K562 (cell line): ENCODE results near the gene TRIM23. TPM values are rescaled to one million over a fixed set of nuclear protein-coding genes. Genes with fewer than 3 reads are reported as not detected.
A peak's percentile ranks its signal among the peaks of the same experiment; 100 is the strongest.

Experiments used
- ARHGAP35 ChIP-seq: fragments of 450-650 bp; IDR thresholded peaks from 2 replicates; pipeline ENCODE4 v1.6.1; 2018; ENCODE audit not compliant: partially characterized antibody
- BACH1 ChIP-seq: fragments of 200-800 bp; sonication (Bioruptor generic); IDR thresholded peaks from 2 replicates; pipeline ENCODE4 v1.6.1; 2016; ENCODE audit warnings: missing genetic modification characterization, missing compliant biosample characterization
- HMGN3 ChIP-seq: IDR thresholded peaks from 2 replicates; pipeline ENCODE4 v1.6.1; 2011; ENCODE audit warnings: borderline replicate concordance, low read depth, mild to moderate bottlenecking, mixed read lengths, low read length; ENCODE audit not compliant: insufficient read length; ENCODE audit errors: extremely low read depth
- KAT8 ChIP-seq: fragments of 450-650 bp; IDR thresholded peaks from 2 replicates; pipeline ENCODE4 v1.6.1; 2016; ENCODE audit warnings: low read depth, mild to moderate bottlenecking
- MCM2 ChIP-seq: fragments of 450-650 bp; IDR thresholded peaks from 2 replicates; pipeline ENCODE4 v1.6.1; 2017; ENCODE audit warnings: low read depth, mild to moderate bottlenecking
- MIER1 ChIP-seq: fragments of 450-650 bp; IDR thresholded peaks from 2 replicates; pipeline ENCODE4 v1.6.1; 2016; ENCODE audit warnings: antibody characterized with exemption, mild to moderate bottlenecking, low read depth
- NR4A1 ChIP-seq, 2 experiments: fragments of 250-450 bp in 1 of 2; fragments of 450-650 bp in 1 of 2; sonication (Bioruptor Pico) in 1 of 2; IDR thresholded peaks; 2 replicates each; pipeline versions ENCODE4 v1.4.0 to v1.6.1; 2016 to 2020; ENCODE audit warnings: mild to moderate bottlenecking in 2 of 2, missing compliant biosample characterization in 1 of 2, missing genetic modification characterization in 1 of 2, moderate library complexity in 1 of 2
- RBM22 ChIP-seq: fragments of 200-400 bp; formaldehyde crosslinking; IDR thresholded peaks from 2 replicates; pipeline ENCODE4 v1.6.1; 2018; ENCODE audit warnings: low read length, low read depth; ENCODE audit not compliant: poor library complexity, severe bottlenecking
- RCOR1 ChIP-seq, 2 experiments: IDR thresholded peaks; 2 replicates each; pipeline ENCODE4 v1.6.1; 2012; ENCODE audit warnings: low read depth in 2 of 2, low read length in 2 of 2, borderline replicate concordance in 1 of 2, improper control_type of control experiment in 1 of 2
- SMARCC2 ChIP-seq: fragments of 450-650 bp; IDR thresholded peaks from 2 replicates; pipeline ENCODE4 v1.6.1; 2017; ENCODE audit warnings: antibody characterized with exemption, moderate library complexity, mild to moderate bottlenecking, low read depth
- SRSF3 ChIP-seq: fragments of 200-400 bp; formaldehyde crosslinking; IDR thresholded peaks from 2 replicates; pipeline ENCODE4 v1.6.1; 2016; ENCODE audit warnings: mild to moderate bottlenecking, low read length, moderate library complexity; ENCODE audit not compliant: insufficient read depth
- TFE3 ChIP-seq: fragments of 450-650 bp; formaldehyde crosslinking; IDR thresholded peaks from 2 replicates; pipeline ENCODE4 v1.4.0; 2020; ENCODE audit warnings: mild to moderate bottlenecking, mixed read lengths
- THRA ChIP-seq: fragments of 450-650 bp; IDR thresholded peaks from 2 replicates; pipeline ENCODE4 v1.6.1; 2017; ENCODE audit warnings: mild to moderate bottlenecking, moderate library complexity
- WHSC1 ChIP-seq: IDR thresholded peaks from one replicate; pipeline ENCODE4 v1.6.1; 2012; ENCODE audit warnings: low read length, control low read depth, inconsistent platforms
- ZBTB49 ChIP-seq: sonication (generic); formaldehyde crosslinking; IDR thresholded peaks from 2 replicates; pipeline ENCODE4 v1.8.0; 2022; ENCODE audit warnings: missing genetic modification reagents, mild to moderate bottlenecking, borderline replicate concordance
- ZBTB7A ChIP-seq: IDR thresholded peaks from 2 replicates; pipeline ENCODE4 v1.6.1; 2011; ENCODE audit warnings: low read depth, mild to moderate bottlenecking, low read length, moderate library complexity, borderline replicate concordance; ENCODE audit not compliant: control insufficient read depth
- ZNF23 ChIP-seq: fragments of 250-450 bp; sonication (Bioruptor Pico); IDR thresholded peaks from 2 replicates; pipeline ENCODE4 v1.4.0; 2020; ENCODE audit warnings: mild to moderate bottlenecking
- ZNF239 ChIP-seq: fragments of 250-450 bp; sonication (Bioruptor Pico); IDR thresholded peaks from 2 replicates; pipeline ENCODE4 v1.4.0; 2020; ENCODE audit warnings: mild to moderate bottlenecking
- ZNF398 ChIP-seq: fragments of 250-450 bp; sonication (Bioruptor Pico); IDR thresholded peaks from 2 replicates; pipeline ENCODE4 v1.8.0; 2021; ENCODE audit warnings: moderate library complexity, mild to moderate bottlenecking, inconsistent platforms
- polyA plus RNA-seq, 8 experiments: library from polyadenylated mRNA; depleted of rRNA in 4 of 8; stranded (reverse) in 5 of 8; unstranded in 3 of 8; fragments of >200 nt; fragmentation: Nextera tagmentation in 2 of 8; fragmentation: Illumina TruSeq in 1 of 8; extraction: Ambion mirVana in 2 of 8; extraction: Trizol in 1 of 8; gene quantifications; 2 replicates each; pipeline versions ENCODE4 v1.2.1 to v1.2.3, GENCODE V29; 2011 to 2014; ENCODE audit warnings: inconsistent platforms in 1 of 8, missing spikeins in 1 of 8
- total RNA-seq, 7 experiments: library from RNA; depleted of rRNA in 6 of 7; stranded (reverse); fragments of >200 nt in 6 of 7; fragmentation: Illumina TruSeq in 2 of 7; extraction: Trizol in 2 of 7; gene quantifications; 2 replicates each; pipeline versions ENCODE4 v1.2.1 to v1.2.3, GENCODE V29; 2011 to 2021; ENCODE audit warnings: low replicate concordance in 1 of 7

TRIM23 gene
- total and polyA plus RNA-seq, 9 of the 15 experiments (the other 6 are each of a cell fraction or from before 2014, with no cell fraction given): 2.4 to 8.5 (median 4.9) TPM

GRCh38 chr5:65624571-65625555 lies 730 bp upstream of the TRIM23 start, which contains the start of the genes SHLD3 and TRAPPC13 (continued):
- TF ChIP-seq THRA (no peak), BACH1 (tag) (peak; percentile 46; the same call in 1 of the 2 replicates), SMARCC2 (no peak), RBM22 (no peak), TFE3 (CRISPR knock-in tag) (no peak; the same call in 1 of the 2 replicates), WHSC1 (no peak), MCM2 (no peak), ZNF239 (CRISPR knock-in tag) (0 out of 2 replicates have a peak, but pooled peaks have one; percentile 24), ZBTB7A (no peak), HMGN3 (no peak), ZNF23 (CRISPR knock-in tag) (no peak), KAT8 (no peak), SRSF3 (no peak), ARHGAP35 (no peak), ZBTB49 (CRISPR knock-in tag) (no peak), ZNF398 (CRISPR knock-in tag) (no peak), MIER1 (no peak), RCOR1 (IDR thresholded peaks at IDR 0.05; ENCODE audit: borderline replicate concordance in 1 of 2, low read depth in 2 of 2, low read length in 2 of 2) (no peak), NR4A1 (CRISPR knock-in tag; IDR thresholded peaks at IDR 0.05) (no peak), NR4A1 (tag; IDR thresholded peaks at IDR 0.05) (no peak)
